Suppressor macrophage treated with lipopolysaccharide for 4 hours (primary cell): Measurements from ENCODE around the gene ERBB2.
"Not testable (repeated sequence)": the region's sequence is repeated elsewhere in the genome, so short reads cannot be mapped to it uniquely, and the experiment has no call there.

Experiments
- DNase-seq: peaks from one replicate; pipeline ENCODE4 v3.0.0-alpha.2; 2020

The ERBB2 gene

DNA sequence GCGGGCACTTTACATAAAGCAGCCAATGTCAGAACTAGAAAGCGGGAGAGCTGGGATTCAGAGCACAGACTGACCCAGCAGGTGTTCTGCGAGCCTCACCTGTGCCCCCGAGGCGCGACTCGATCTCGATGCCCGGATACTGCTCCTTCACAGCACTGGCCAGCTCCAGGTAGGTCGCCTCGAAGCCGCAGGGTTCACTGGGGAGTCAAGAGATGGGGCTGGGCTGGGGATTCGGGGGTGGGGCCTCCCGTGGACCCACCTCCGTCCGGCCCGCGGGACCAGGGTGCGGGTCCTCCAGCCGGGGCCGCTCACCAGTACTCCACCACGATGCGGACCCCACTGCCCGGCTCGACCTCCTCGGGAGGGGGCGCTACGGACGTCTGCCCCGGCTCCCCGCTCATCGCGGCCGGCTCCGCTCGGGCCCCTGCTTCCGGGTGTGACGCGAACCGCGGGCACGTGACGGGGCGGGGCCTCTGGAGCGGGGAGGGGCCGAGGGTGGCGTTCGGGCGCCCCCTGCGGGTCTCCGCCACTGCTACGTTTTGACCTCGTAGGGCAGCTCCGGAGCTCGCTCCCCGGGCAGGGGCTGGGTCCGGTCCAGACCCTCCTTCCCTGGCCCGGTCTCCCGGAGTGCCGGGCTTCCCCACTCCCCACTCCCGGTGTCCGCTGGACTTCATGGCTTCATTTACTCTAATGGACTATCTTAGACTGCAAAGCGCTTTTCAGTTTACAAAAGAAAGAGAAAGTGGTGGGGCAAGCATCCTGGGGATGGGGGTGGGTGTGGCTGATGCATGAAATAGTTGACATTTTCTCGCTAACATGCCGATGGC is 30.4 kb downstream of the ERBB2 start, which contains the start of gene MIEN1:
Gene MIEN1 (minus strand): TSS at position 438 of the 827 bp plus-strand sequence. CDS start 37 bp downstream, at position 401.
- DNase-seq = peak; percentile 95

DNA sequence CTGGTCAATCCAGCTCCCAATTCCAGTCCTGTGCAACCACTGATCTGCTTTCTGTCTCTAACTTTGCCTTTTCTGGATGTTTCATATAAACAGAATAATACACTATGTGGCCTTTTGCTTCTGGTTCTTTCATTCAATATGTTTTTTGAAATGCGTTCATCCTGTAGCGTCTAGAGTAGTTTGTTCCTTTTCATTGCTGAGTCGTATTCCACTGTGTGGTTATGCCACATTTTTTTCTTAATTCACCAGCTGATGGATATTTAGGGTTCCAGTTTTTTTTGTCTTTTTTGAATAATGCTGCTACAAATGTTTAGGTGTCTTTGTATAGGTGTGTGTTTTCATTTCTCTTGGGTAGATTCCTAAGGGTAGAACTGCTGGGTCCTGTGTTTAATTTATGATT is 32.7 kb downstream of the ERBB2 start:
- no peak for DNase-seq

DNA sequence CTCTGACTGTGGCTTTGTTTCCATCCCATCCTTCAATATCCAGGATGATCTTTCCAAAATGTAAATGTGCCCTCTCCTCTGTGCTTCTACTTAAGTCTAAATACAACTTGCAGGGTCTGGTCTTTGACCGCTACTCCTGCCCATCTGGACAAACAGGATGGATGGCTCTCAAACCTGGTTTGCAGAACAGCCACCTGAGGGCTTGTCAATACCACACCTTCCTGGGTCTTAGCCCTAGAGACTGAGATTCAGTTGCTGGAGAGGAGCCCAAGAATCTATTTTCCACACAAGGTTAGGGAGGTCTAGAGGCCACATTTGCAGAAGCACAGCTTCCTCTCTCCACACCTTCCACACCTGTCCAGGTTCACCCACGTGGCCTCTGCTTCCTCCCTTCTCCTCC is 36.0 kb downstream of the ERBB2 start:
- DNase-seq = no peak

DNA sequence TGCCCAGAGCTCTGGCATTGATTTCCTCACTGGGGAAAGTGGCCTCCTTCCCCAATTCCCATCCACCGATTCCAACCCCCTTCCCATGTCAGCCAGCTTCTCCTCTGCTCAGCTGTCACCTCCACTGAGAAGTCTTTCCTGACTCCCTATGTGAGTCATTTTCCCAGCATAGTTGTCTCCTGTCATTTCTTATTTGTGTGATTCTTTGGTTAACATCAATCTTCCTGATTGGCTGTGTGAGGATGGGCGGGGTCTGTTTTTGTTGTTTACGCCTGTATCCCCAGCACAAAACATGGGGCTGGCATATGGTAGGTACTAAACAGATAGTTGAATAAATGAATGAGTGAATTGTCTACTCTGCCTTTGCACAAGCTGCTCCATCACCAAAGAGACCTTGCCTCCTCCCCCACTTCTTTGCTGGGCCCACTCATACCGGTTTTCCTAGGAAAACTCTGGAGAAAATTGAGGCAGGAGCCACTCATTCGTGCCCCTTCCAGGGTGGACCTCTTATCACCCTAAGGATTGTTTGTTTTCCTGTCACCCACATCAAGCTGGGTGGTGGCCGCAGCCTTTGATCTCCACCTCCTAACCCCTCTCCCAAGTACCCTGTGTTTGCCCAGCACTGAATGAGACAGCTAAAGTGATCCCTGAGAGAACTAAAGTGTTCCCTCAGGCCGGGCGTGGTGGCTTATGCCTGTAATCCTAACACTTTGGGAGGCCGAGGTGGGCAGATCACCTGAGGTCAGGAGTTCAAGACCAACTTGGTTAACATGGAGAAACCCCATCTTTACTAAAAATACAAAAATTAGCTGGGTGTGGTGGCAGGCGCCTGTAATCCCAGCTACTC is 36.7 kb downstream of the ERBB2 start:
- DNase-seq = no peak

DNA sequence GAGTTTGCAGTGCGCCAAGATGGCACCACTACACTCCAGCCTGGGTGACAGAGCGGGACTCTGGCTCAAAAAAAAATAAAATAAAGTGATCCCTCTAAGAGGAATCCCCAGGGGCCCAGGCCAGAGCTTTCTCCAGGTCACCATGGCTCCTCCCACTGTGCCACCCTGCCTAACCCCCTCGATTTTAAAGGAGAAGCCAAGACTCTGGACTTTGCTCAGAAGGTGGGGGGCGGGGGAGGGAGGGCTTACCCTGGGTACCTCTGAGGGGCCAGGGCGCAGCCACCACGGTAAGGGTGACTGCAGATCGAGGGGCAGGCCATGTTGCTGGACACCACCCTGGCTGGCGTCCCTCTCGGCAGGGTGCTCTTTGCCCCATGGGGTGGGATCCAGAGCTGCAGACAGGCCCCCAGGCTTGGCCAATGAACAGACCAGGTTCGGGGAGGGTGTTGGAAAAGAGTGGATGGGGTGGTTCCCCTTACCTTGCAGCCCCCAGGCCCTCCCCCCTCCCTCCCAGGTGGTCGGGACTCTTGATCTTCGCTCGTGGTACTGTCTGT is 37.4 kb downstream of the ERBB2 start:
- no peak for DNase-seq

DNA sequence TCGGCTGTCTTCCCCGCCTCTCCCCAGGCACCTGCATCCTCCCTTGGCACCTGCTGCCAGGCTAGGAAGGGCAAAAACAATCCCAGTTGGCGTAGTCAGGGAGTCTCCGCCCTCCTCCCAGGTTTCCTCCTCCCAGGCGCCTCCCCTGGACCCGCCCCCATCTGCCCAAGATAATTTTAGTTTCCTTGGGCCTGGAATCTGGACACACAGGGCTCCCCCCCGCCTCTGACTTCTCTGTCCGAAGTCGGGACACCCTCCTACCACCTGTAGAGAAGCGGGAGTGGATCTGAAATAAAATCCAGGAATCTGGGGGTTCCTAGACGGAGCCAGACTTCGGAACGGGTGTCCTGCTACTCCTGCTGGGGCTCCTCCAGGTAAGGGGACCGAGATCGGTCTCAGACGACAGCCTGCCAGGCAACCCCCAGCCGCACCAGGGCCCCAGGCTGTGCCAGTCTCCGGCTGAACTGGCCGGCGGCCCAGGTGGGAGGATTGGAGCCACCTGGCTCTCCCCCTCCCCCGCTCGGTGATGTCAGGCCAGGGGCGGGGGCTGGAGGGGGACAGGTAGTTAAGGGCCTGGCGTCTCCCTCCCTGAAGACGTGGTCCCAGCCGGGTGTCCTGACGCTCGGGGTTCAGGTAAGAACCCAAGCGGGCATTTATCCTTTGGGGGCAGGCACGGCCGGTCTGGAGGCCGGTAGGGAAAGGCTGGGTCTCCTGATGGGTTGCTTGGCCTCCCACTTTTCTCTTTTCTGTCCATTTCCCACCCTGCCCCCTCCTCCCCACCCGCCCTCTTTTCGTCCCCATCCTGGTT is 38.1 kb downstream of the ERBB2 start, which contains the start of gene GRB7:
Gene GRB7 (plus strand): TSS at position 179 of the 808 bp plus-strand sequence. CDS start 4,364 bp downstream, outside the sequence.
- peak; percentile 11 for DNase-seq

DNA sequence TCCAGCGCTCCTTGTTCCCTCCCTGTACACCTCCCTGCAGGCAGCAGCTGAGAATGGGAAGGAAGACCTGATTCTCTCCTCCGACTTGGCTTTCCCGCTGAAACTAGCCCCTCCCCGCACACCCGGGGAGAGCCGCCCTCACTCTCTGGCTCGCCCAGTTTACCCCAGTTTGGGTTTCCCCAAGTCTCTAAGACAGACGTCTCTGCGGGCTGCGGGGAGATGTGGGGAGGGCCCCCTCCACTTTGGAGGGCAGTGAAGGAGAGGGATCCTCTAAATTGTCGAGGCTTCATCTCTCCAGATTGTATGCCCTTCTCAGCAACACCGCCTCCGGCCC is 38.7 kb downstream of the ERBB2 start:
- DNase-seq = peak; percentile 3

DNA sequence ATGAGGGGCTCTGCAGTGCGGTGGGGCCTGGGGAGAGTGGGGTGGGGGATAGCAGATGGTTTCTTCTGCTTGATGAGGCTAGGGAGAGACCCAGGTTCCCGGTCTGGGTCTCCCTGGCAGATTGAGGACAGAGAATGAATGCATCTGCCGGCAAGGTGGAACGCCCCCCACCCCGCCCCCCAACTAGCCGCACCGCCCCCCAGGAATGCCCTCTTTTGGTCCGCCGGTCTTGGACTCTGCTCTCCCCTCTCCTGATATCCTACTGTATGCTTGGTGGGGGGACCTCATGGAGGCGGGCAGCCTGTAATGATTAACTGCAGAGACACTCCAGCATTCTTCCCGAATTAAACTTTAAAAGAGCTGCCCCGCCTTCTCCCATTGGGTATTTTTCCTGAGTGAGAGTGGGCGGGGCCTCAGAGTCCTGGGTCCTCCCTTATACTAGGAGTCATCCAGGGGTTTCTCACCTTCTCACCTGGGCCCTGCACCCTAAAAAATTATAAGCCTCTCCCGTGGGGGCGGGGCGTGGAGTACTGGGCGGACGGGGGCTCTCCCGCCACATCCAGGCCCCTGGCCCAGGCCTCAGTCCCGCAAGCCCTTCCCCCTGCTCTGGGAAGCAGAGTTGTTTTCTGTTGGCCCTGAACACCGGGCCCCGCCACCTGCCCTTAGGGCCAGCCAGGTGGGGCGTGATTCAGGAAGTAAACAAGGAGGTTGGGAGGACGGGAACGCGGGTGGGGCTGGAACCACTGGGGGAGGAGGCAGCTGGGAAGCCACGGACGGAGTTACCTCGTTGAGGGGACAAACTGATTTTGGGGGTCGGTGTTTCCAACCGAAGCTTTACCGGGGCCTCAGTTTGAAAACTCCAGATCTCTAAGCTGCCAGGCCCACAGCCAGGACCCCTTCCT is 39.4 kb downstream of the ERBB2 start:
- no peak for DNase-seq

GRCh38 chr17:39739885-39740356 is 40.1 kb downstream of the ERBB2 start:
- no peak for DNase-seq

DNA sequence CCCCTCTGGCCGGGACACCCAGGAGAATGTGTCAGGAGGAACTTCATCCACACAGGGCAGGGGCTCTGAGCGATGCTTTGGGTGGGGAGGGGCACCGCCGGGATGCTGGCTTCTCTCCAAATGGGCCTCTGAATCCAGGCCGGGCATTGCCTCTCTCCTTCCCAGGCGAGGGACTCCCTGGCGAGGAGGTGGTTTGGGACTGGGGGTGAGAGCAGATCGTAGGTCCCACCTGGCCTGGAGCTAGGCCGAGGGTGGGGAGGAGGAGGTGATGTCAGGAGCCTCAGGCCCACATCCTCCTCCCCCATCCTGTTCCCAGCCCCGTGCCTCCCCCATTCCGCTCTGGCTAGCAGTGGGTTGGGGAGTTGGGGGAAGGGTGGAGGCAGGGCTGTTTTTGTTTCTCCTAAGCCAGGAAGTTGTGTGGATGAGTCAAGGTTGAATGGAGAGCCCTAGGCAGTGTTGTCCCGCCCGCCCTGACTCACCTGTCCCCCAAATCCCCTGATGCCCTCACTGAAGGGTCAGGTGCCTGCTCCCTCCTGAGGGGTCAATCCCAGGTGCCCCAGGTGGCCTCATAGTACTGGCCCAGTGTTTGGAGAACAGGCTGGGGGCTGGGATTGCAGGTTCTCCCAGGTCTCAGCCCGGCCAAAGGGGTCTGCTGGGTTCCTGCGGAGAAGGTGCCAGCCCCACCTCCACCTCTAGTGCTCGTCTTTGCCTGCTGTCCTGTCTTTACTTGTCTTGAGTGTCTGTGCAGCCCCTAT is 40.7 kb downstream of the ERBB2 start:
- DNase-seq = no peak

GRCh38 chr17:39742126-39742855 is 42.4 kb downstream of the ERBB2 start:
- DNase-seq = no peak

GRCh38 chr17:39742856-39743436 is 43.1 kb downstream of the ERBB2 start:
- DNase-seq = no peak

GRCh38 chr17:39744075-39744835 is 44.4 kb downstream of the ERBB2 start:
- no peak for DNase-seq

- no peak for DNase-seq
These were observed 45.0 kb downstream of the ERBB2 start for GRCh38 chr17:39744836-39745215.

DNA sequence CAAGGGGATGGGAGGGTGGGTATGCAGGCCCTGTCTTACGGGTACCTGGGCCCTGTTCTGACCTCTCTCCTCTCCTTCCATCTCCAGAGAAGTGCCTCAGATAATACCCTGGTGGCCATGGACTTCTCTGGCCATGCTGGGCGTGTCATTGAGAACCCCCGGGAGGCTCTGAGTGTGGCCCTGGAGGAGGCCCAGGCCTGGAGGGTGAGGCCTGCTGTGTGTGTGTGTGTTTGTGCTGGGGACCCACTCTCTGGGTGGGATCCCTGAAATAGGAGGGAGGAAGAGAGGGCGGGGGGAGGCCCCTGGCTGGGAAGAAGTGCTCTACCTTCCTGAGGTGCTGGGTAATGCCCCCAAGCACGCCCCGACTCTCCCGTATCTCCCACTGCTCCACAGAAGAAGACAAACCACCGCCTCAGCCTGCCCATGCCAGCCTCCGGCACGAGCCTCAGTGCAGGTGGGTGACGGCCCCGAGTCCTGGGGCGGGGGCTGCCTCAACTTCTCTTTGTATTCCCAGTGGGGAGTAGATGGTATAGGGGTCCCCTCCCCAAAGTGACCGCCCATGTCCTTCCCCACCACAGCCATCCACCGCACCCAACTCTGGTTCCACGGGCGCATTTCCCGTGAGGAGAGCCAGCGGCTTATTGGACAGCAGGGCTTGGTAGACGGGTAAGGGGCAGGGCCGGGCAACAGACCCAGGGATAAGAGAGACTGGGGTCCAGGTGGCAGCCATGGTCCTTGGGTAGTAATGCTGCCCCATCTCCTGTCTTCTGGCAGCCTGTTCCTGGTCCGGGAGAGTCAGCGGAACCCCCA is 45.7 kb downstream of the ERBB2 start:
- no peak for DNase-seq

DNA sequence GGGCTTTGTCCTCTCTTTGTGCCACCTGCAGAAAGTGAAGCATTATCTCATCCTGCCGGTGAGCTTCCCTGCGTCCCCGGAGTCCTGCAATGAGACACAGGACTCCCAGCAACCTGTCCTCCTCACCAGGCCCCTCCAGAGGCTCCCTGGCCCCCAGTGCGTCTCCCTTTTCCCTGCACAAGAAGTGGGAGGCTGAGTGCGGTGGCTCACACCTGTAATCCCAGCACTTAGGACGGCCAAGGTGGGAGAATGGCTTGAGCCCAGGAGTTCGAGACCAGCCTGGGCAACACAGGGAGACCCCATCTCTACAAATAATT is 46.2 kb downstream of the ERBB2 start:
- no peak for DNase-seq

GRCh38 chr17:39747745-39748144 is 47.9 kb downstream of the ERBB2 start:
- DNase-seq = no peak

DNA sequence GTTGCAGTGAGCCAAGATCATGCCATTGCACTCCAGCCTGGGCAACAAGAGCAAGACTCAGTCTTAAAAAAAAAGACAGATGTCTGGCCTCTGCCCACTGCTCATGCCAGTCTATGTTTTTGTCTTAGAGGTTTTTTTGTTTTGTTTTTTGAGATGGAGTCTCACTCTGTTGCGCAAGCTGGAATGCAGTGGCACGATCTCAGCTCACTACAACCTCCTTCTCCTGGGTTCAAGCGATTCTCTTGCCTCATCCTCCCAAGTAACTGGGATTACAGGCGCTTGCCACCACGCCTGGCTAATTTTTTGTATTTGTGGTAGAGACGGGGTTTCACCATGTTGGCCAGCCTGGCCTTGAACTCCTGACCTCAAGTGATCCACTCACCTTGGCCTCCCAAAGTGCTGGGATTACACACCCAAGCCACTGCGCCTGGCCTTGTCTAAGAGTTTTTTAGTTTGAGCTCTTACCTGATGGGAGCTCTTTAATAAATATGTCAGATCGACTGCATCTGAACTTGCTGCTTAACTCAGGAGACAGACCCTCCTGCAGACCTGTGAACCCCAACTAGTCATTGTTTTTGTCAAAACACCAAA is 48.7 kb downstream of the ERBB2 start:
- not testable (repeated sequence) for DNase-seq
